ENCODE measurements around the gene POLE3. TPM values are rescaled to one million over a fixed set of nuclear protein-coding genes. Genes with fewer than 3 reads are reported as not detected.
A peak's percentile ranks its signal among the peaks of the same experiment; 100 is the strongest.

Gene POLE3
- total and polyA plus RNA-seq, 9 of the 15 experiments (the other 6 are each of a cell fraction or from before 2014, with no cell fraction given): 52.6 to 179 (median 110) TPM

GRCh38 chr9:113410207-113410864 lies at the start of gene POLE3, which contains the start of gene C9orf43 (continued):
- peak in 1 of 3 experiments; percentile 71; a peak in 2 of 6 replicates for TF ChIP-seq ZBTB11 (CRISPR knock-in tag; IDR thresholded peaks at IDR 0.05)
- no peak for TF ChIP-seq NCOA4 (IDR thresholded peaks at IDR 0.05; ENCODE audit: partially characterized antibody)
- TF ChIP-seq HDAC2 (IDR thresholded peaks at IDR 0.05): peak; percentile 49; the same call in 1 of the 2 replicates
- no peak for TF ChIP-seq FUS (optimal IDR thresholded peaks at IDR 0.05; ENCODE audit: low read depth, low read length)
- TF ChIP-seq CBX1 (IDR thresholded peaks at IDR 0.05; ENCODE audit: low read depth): peak; percentile 92
- peak; percentile 86 for TF ChIP-seq ATF6 (CRISPR knock-in tag; IDR thresholded peaks at IDR 0.05)
- TF ChIP-seq DEAF1 (CRISPR knock-in tag; IDR thresholded peaks at IDR 0.05): no peak
- TF ChIP-seq ZBTB33 (CRISPR knock-in tag; IDR thresholded peaks at IDR 0.05): peak; percentile 72; the same call in 1 of the 2 replicates
- TF ChIP-seq SMARCA4 (IDR thresholded peaks at IDR 0.05): no peak
- TF ChIP-seq MYBL2 (IDR thresholded peaks at IDR 0.05; ENCODE audit: low read depth): peak; percentile 73
- TF ChIP-seq MYBL2 (CRISPR knock-in tag; IDR thresholded peaks at IDR 0.05; ENCODE audit: borderline replicate concordance): no peak
- TF ChIP-seq CC2D1A (IDR thresholded peaks at IDR 0.05): peak; percentile 49; the same call in 1 of the 2 replicates
- no peak for TF ChIP-seq GTF2F1 (IDR thresholded peaks at IDR 0.05; ENCODE audit: low read depth, low read length)
- TF ChIP-seq ETS2 (tag; IDR thresholded peaks at IDR 0.05; ENCODE audit: borderline replicate concordance, poor library complexity, severe bottlenecking): no peak
- TF ChIP-seq BRF2 (IDR thresholded peaks at IDR 0.05; ENCODE audit: borderline replicate concordance, insufficient read depth, insufficient read length): no peak
